AG09309 (cell line): ENCODE results near the gene RPS6KC1.
A peak's percentile ranks its signal among the peaks of the same experiment; 100 is the strongest.
"Not testable (repeated sequence)": the region's sequence is repeated elsewhere in the genome, so short reads cannot be mapped to it uniquely, and the experiment has no call there.

ENCODE experiments used
- DNase-seq: peaks from one replicate; pipeline ENCODE4 v3.0.0-alpha.2; 2010; ENCODE audit warnings: low read depth
- H3K4me3 ChIP-seq: 2 replicates; pipeline ENCODE4 v1.5.1; 2011; ENCODE audit warnings: mild to moderate bottlenecking, low read depth, low read length, moderate library complexity; ENCODE audit not compliant: control insufficient read depth
- TF ChIP-seq, protein P1 (sequence below): IDR thresholded peaks from 2 replicates; pipeline ENCODE4 v1.5.1; 2011; ENCODE audit warnings: mild to moderate bottlenecking, low read depth, low read length, inconsistent platforms; ENCODE audit not compliant: insufficient read depth, control insufficient read depth; ENCODE audit errors: missing control alignments

The RPS6KC1 gene

DNA sequence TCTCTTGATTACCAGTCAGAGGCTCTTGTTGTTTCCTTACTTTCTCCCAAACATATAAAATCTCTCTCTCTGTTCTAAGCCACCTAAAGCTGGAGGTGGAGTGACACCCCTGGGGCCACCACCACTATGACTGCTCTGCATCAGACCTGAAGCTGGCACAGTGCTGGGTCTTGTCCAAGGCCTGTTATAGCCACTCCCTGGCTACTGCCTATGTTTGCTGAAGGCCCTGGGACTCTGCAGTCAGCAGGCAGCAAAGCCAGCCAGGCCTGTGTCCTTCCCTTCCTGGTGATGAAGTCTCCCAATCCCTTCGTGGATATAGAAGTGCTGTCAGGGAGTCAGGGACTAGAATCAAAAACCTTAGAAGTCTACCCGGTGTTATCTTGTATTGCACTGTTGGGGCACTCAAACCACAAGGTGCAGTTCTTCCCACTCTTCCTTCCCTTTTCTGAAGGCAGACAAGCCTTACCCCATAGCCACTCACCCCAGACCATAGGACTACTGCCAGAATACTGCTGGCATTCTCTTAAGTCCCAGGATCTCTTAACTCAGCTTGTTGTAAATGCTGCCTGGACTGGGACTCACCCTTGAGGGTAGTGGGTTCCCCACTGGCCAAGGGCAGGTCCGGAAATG lies 103.1 kb downstream of the RPS6KC1 start:
- H3K4me3 ChIP-seq, result no peak overlapping the region
- DNase-seq, result no peak
- TF ChIP-seq, protein P1, sequence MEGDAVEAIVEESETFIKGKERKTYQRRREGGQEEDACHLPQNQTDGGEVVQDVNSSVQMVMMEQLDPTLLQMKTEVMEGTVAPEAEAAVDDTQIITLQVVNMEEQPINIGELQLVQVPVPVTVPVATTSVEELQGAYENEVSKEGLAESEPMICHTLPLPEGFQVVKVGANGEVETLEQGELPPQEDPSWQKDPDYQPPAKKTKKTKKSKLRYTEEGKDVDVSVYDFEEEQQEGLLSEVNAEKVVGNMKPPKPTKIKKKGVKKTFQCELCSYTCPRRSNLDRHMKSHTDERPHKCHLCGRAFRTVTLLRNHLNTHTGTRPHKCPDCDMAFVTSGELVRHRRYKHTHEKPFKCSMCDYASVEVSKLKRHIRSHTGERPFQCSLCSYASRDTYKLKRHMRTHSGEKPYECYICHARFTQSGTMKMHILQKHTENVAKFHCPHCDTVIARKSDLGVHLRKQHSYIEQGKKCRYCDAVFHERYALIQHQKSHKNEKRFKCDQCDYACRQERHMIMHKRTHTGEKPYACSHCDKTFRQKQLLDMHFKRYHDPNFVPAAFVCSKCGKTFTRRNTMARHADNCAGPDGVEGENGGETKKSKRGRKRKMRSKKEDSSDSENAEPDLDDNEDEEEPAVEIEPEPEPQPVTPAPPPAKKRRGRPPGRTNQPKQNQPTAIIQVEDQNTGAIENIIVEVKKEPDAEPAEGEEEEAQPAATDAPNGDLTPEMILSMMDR, result no peak

DNA sequence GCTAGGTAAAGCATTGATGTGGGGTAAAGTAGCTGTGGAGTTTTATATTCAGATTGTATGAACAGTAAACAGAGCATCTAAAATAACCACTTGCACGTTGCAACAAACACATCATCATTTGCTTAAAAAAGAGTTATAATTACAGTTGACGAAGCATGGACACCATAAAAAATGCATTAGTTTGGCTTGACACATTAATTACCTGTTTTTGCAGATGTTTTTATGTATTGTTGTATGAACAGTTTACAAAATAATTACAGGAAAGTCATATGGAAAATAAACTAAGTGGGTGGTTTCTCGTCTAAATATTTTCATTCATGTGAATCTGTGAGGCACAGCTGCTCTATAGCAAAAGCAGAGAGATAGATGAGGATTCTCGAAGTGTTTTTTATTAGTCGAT lies 108.3 kb downstream of the RPS6KC1 start:
- TF ChIP-seq, protein P1, result no peak

DNA sequence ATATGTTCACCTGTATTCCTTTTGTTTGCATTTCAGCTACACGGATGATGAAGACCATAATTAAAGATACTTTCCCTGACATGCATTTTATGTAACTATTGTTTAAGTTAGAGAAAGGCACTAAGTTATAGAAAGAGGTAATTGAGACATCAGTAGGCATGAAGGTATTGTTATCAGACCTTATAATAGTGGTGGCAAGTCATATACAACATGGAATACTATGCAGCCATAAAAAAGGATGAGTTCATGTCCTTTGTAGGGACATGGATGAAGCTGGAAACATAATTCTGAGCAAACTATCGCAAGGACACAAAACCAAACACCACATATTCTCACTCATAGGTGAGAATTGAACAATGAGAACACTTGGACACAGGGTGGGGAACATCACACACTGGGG lies 109.4 kb downstream of the RPS6KC1 start:
- not testable (repeated sequence) for DNase-seq, H3K4me3 ChIP-seq

More for the DNA sequence above, 108.3 kb downstream of the RPS6KC1 start:
- H3K4me3 ChIP-seq, result no peak overlapping the region
- no peak for DNase-seq

DNA sequence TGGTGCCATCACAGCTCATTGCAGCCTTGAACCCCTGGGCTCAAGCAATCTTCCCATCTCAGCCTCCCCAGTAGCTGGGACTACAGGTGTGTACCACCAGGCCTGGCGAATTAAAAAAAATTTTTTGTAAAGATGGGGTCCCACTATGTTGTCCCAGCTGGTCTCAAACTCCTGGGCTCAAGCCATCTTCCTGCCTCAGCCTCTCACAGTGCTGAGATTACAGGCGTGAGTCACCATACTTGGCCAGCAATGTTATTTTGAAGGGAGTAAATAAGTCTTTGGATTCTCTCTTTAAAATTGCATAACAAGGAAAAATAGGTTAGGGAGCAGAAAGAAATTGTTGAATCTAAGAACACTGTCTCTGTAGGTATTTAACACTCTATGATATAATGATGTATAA lies 111.3 kb downstream of the RPS6KC1 start:
- H3K4me3 ChIP-seq, result no peak overlapping the region
- peak; percentile 43 for DNase-seq
- TF ChIP-seq, protein P1, result no peak

DNA sequence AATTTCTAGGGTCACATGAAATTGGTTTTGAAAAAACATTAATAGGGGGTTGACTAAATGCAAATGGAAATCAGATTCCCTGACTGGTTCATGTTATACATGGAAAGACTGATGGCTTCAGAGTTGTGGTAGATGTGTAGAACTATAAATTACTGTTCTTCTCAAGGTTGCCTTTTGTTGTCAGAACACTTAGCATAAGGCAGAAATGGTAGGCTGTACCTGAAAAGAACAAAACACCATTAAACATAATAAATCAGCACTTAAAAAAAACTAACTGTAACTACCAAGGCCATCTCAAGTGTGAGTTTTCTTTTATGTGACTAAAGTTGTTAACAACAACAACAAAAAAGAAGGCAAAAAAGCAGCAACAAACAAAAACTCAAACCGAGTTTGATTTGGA lies 111.8 kb downstream of the RPS6KC1 start:
- H3K4me3 ChIP-seq, result no peak overlapping the region
- TF ChIP-seq, protein P1, result no peak
- no peak for DNase-seq

DNA sequence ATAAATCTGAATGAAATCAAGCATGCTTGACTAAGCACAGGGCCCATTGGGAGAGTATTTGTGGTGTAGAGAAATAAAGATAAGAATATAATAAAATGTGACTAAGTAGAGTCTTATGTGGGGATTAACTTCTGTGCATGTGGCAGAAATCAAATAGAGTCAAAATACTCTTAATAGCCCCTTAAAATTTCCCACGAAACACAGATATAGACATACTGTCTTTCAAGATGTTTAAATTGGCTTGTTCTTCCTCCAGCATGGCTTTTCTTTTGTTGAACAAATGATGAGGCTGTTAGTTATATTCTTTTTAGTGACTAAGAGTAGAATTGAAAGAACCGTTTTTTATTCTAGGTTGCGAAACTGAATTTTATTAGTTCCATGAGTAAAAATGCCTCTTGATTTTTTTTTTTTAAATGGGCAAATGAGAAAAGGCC lies 112.3 kb downstream of the RPS6KC1 start:
- no peak overlapping the region for H3K4me3 ChIP-seq
- peak; percentile 74 for DNase-seq
- TF ChIP-seq, protein P1, result no peak

DNA sequence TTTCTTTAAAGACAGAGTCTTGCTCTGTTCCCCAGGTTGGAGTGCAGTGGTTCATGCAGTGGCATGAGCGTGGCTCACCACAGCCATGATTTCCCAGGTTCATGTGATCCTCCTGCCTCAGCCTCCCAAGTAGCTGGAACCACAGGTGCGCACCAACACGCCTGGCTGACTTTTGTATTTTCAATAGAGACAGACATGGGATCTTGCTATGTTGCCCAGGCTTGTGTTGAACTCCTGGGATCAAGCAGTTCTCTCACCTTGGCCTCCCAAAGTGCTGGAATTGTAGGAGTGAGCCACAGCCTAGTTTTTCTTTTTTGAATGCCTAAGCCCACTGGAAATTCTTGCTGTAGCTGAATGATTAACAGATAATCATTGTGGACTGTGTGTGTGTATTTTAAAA lies 113.5 kb downstream of the RPS6KC1 start:
- TF ChIP-seq, protein P1, result no peak
- H3K4me3 ChIP-seq, result no peak overlapping the region
- DNase-seq, result no peak
